ENCODE measurements around the gene SRM.
A peak's percentile ranks its signal among the peaks of the same experiment; 100 is the strongest.
"Not testable (repeated sequence)": the region's sequence is repeated elsewhere in the genome, so short reads cannot be mapped to it uniquely, and the experiment has no call there.

The SRM gene

GRCh38 chr1:11044086-11044848 lies 15.6 kb downstream of the SRM start:
- no peak for DNase-seq

GRCh38 chr1:11042995-11043874 lies 16.6 kb downstream of the SRM start:
- no peak for DNase-seq

- no peak for DNase-seq
These were observed 17.8 kb downstream of the SRM start for GRCh38 chr1:11042065-11042464.

GRCh38 chr1:11041048-11041447 lies 18.8 kb downstream of the SRM start:
- no peak for DNase-seq

GRCh38 chr1:11040105-11040429 lies 19.8 kb downstream of the SRM start:
- not testable (repeated sequence) for DNase-seq

GRCh38 chr1:11039351-11040104 lies 20.3 kb downstream of the SRM start:
- no peak for DNase-seq

- peak; percentile 89 to 94 for DNase-seq
These were observed 22.1 kb downstream of the SRM start for GRCh38 chr1:11037740-11038182.

GRCh38 chr1:11037019-11037739 lies 22.6 kb downstream of the SRM start:
- not testable (repeated sequence) for DNase-seq

GRCh38 chr1:11031624-11032262 lies 28.1 kb downstream of the SRM start:
- DNase-seq = no peak

- DNase-seq = no peak
These were observed 29.0 kb downstream of the SRM start for GRCh38 chr1:11030865-11031264.

GRCh38 chr1:11028018-11028417 lies 31.8 kb downstream of the SRM start:
- no peak for DNase-seq

- no peak for DNase-seq
These were observed 32.5 kb downstream of the SRM start for GRCh38 chr1:11027316-11027715.

- no peak for DNase-seq
These were observed 32.9 kb downstream of the SRM start for GRCh38 chr1:11026903-11027302.

- DNase-seq = no peak
These were observed 33.8 kb downstream of the SRM start for GRCh38 chr1:11026052-11026451.

- no peak for DNase-seq
These were observed 34.2 kb downstream of the SRM start for GRCh38 chr1:11025618-11026017.

- DNase-seq = no peak
These were observed 35.0 kb downstream of the SRM start for GRCh38 chr1:11024874-11025203.

GRCh38 chr1:11024154-11024873 lies 35.5 kb downstream of the SRM start:
- DNase-seq = no peak

- no peak for DNase-seq
These were observed 36.6 kb downstream of the SRM start for GRCh38 chr1:11023201-11023600.

- no peak for DNase-seq
These were observed 39.8 kb downstream of the SRM start for GRCh38 chr1:11019971-11020370.

GRCh38 chr1:11019358-11019757 lies 40.5 kb downstream of the SRM start:
- DNase-seq = not testable (repeated sequence)

GRCh38 chr1:11013160-11013531 lies 46.7 kb downstream of the SRM start:
- DNase-seq = no peak

Data from NCI-H446 (cell line).